Esophagus muscularis mucosa (tissue), 4 donors: Measurements from ENCODE around the gene XNDC1N. TPM values are rescaled to one million over a fixed set of nuclear protein-coding genes. Genes with fewer than 3 reads are reported as not detected.

Experiments used
- DNase-seq: peaks from one replicate; pipeline ENCODE4 v3.0.0-alpha.2; 2017; ENCODE audit errors: extremely low spot score
- H3K27ac ChIP-seq, 4 donors: fragments of 200-600 bp; sonication (generic); replicated peaks in 1 of 4; 1 replicate in 3 of 4; 2 replicates in 1 of 4; pipeline ENCODE4 v1.5.1; 2016 to 2019; ENCODE audit warnings: mild to moderate bottlenecking in 1 of 4
- H3K27me3 ChIP-seq, 4 donors: fragments of 200-600 bp; sonication (generic); one replicate each; pipeline versions ENCODE4 v1.5.1 to v1.6.0; 2016 to 2019
- H3K36me3 ChIP-seq, 4 donors: fragments of 200-600 bp; sonication (generic); one replicate each; pipeline ENCODE4 v1.5.1; 2016 to 2019
- H3K4me1 ChIP-seq, 4 donors: fragments of 200-600 bp; sonication (generic); one replicate each; pipeline ENCODE4 v1.5.1; 2016 to 2019
- H3K4me3 ChIP-seq, 4 donors: fragments of 200-600 bp; sonication (generic); 1 replicate in 2 of 4; 2 replicates in 2 of 4; pipeline ENCODE4 v1.5.1; 2016 to 2019; ENCODE audit warnings: mild to moderate bottlenecking in 4 of 4, moderate library complexity in 1 of 4
- H3K9me3 ChIP-seq, 4 donors: fragments of 200-600 bp; sonication (generic); 1 replicate in 3 of 4; 2 replicates in 1 of 4; pipeline ENCODE4 v1.5.1; 2016 to 2019
- CTCF ChIP-seq, 3 experiments: fragments of 200-600 bp in 2 of 3; fragments of 450-650 bp in 1 of 3; sonication (generic) in 2 of 3; IDR thresholded peaks; one replicate each; pipeline ENCODE4 v1.5.1; 2017 to 2019; ENCODE audit warnings: antibody characterized with exemption in 3 of 3, mild to moderate bottlenecking in 2 of 3, moderate library complexity in 1 of 3
- EP300 ChIP-seq: sonication (generic); formaldehyde crosslinking; IDR thresholded peaks from one replicate; pipeline ENCODE4 v1.6.1; 2017; ENCODE audit warnings: antibody characterized with exemption
- POLR2A ChIP-seq: fragments of 450-650 bp; IDR thresholded peaks from one replicate; pipeline ENCODE4 v1.6.1; 2017; ENCODE audit warnings: antibody characterized with exemption, moderate library complexity, mild to moderate bottlenecking, low read depth
- POLR2AphosphoS5 ChIP-seq, 2 donors: sonication (generic); formaldehyde crosslinking; IDR thresholded peaks; one replicate each; pipeline ENCODE4 v1.6.1; 2017; ENCODE audit warnings: antibody characterized with exemption in 2 of 2
- WGBS: methylation state at CpG from one replicate; pipeline ENCODE4 v1.1.5; 2018; 5-methylcytosine and 5-hydroxymethylcytosine counted together
- intact Hi-C: fragments of 100-400 bp; cut with DNase I; formaldehyde crosslinking; loops from one replicate; pipeline ENCODE4 v1.15.1; 2023
- total RNA-seq, 4 donors: library from RNA; depleted of rRNA; stranded (reverse); fragments of >200 nt; gene quantifications; one replicate each; pipeline versions ENCODE4 v1.1.0 to v1.2.1, GENCODE V29; 2016

Gene XNDC1N
- total RNA-seq, 4 donors from 2014 or later, result 5.6 to 10.4 (median 8.8) TPM

GRCh38 chr11:71940561-71941219, 12.3 kb upstream of the XNDC1N start:
- Histone ChIP-seq H3K4me1 (peaks cover 10 to 45% (median 26%) of the 10 kb centered on the region in 4 donors), H3K4me3 (no peak overlapping the region), H3K36me3 (no peaks in the 10 kb centered on the region), H3K27ac (no peak overlapping the region), H3K9me3 (no peaks in the 10 kb centered on the region), H3K27me3 (no peaks in the 10 kb centered on the region)
- WGBS, result 74% methylated on average over 6 of the region's 6 CpGs
- no peak for TF ChIP-seq EP300
- TF ChIP-seq CTCF (IDR thresholded peaks at IDR 0.05), result no peak
- TF ChIP-seq POLR2A, result no peak
- intact Hi-C loops, result no loop called here
- no peak for DNase-seq

- H3K36me3 ChIP-seq, result no peaks in the 10 kb centered on the region
- 91% methylated on average over 1 of the region's 1 CpG for WGBS
- H3K27ac ChIP-seq, result peak overlapping the region; percentile 27 to 69 (median 54)
- H3K27me3 ChIP-seq, result no peaks in the 10 kb centered on the region
- DNase-seq, result no peak
- no peak for TF ChIP-seq EP300
- TF ChIP-seq POLR2A, result no peak
- TF ChIP-seq POLR2AphosphoS5 (IDR thresholded peaks at IDR 0.05), result no peak
- no peak for TF ChIP-seq CTCF (IDR thresholded peaks at IDR 0.05)
- intact Hi-C loops, result no loop called here
- H3K4me3 ChIP-seq, result no peak overlapping the region
- H3K9me3 ChIP-seq, result no peaks in the 10 kb centered on the region
- peaks cover 21 to 59% (median 33%) of the 10 kb centered on the region in 4 donors for H3K4me1 ChIP-seq
These were observed 9.4 kb upstream of the XNDC1N start for GRCh38 chr11:71937826-71938225.

- peaks cover 21 to 66% (median 34%) of the 10 kb centered on the region in 4 donors for H3K4me1 ChIP-seq
- intact Hi-C loops, result no loop called here
- no peak for DNase-seq
- no peaks in the 10 kb centered on the region for H3K9me3 ChIP-seq
- no peaks in the 10 kb centered on the region for H3K27me3 ChIP-seq
- peak overlapping the region in 3 of 4 donors; percentile 46 to 69 (median 61) for H3K27ac ChIP-seq
- no peak overlapping the region for H3K4me3 ChIP-seq
- WGBS, result 62% methylated on average over 5 of the region's 5 CpGs
- TF ChIP-seq CTCF (IDR thresholded peaks at IDR 0.05) (no peak), POLR2AphosphoS5 (IDR thresholded peaks at IDR 0.05) (no peak), POLR2A (no peak), EP300 (no peak)
- H3K36me3 ChIP-seq, result no peaks in the 10 kb centered on the region
These were observed 8.4 kb upstream of the XNDC1N start for GRCh38 chr11:71936825-71937224.

- Histone ChIP-seq H3K4me3 (no peak overlapping the region), H3K9me3 (no peaks in the 10 kb centered on the region), H3K4me1 (peaks cover 22 to 74% (median 45%) of the 10 kb centered on the region in 4 donors), H3K36me3 (no peaks in the 10 kb centered on the region), H3K27ac (no peak overlapping the region), H3K27me3 (no peaks in the 10 kb centered on the region)
- WGBS, result 92% methylated on average over 4 of the region's 4 CpGs
- DNase-seq, result no peak
- no peak for TF ChIP-seq CTCF (IDR thresholded peaks at IDR 0.05)
- intact Hi-C loops, result no loop called here
These were observed 7.0 kb upstream of the XNDC1N start for GRCh38 chr11:71935338-71935925.

DNA sequence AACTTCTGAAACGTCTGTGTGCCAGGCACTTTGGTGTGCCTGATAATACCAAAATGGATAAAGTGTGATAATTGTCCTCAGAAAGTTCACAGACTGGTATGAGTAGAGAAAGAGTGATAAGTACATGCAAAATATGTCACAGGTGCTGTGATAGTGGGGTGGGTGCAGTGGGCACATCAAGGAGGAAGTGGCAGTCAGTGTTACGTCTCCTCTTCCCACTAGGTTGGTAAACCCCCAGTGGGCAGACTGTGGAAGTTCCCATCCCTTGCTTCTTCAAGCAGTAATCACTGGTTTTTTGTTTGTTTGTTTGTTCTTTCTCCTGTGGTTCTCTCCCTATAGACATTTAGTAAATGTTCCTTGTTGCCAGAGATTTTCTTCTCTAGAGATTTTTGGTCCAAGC, 5.8 kb upstream of the XNDC1N start:
- 46% methylated on average over 2 of the region's 2 CpGs for WGBS
- Histone ChIP-seq H3K27me3 (no peaks in the 10 kb centered on the region), H3K27ac (peak overlapping the region in 1 of 4 donors; percentile 7), H3K4me1 (peaks cover 34 to 82% (median 57%) of the 10 kb centered on the region in 4 donors), H3K4me3 (no peak overlapping the region), H3K9me3 (no peaks in the 10 kb centered on the region), H3K36me3 (no peaks in the 10 kb centered on the region)
- intact Hi-C loops, result no loop called here
- no peak for DNase-seq
- TF ChIP-seq POLR2A (no peak), CTCF (IDR thresholded peaks at IDR 0.05) (peak in 1 of 3 experiments; percentile 3)
